GM12801 (cell line): ENCODE measurements around the gene FAM13A.

Source experiments
- CTCF ChIP-seq: IDR thresholded peaks from one replicate; pipeline ENCODE4 v1.5.1; 2011; ENCODE audit warnings: control low read depth; ENCODE audit not compliant: insufficient read length; ENCODE audit errors: extremely low read depth

The FAM13A gene

GRCh38 chr4:88868510-88868909 lies 188.5 kb downstream of the FAM13A start:
- no peak for TF ChIP-seq CTCF

- TF ChIP-seq CTCF = no peak
Measured at GRCh38 chr4:88866862-88867550, 190.0 kb downstream of the FAM13A start.

- TF ChIP-seq CTCF = no peak
Measured at GRCh38 chr4:88865466-88865865, 191.5 kb downstream of the FAM13A start.

- TF ChIP-seq CTCF = no peak
Measured at GRCh38 chr4:88865046-88865445, 191.9 kb downstream of the FAM13A start.

- TF ChIP-seq CTCF = no peak
Measured at GRCh38 chr4:88860586-88860985, 196.4 kb downstream of the FAM13A start.

GRCh38 chr4:88859191-88859812 lies 197.7 kb downstream of the FAM13A start:
- TF ChIP-seq CTCF = no peak

GRCh38 chr4:88858752-88859151 lies 198.2 kb downstream of the FAM13A start:
- no peak for TF ChIP-seq CTCF

- no peak for TF ChIP-seq CTCF
Measured at GRCh38 chr4:88857588-88857987, 199.4 kb downstream of the FAM13A start.
